Stimulated activated CD4-positive, alpha-beta T cell treated with anti-CD3 and anti-CD28 coated beads, TNF-alpha, amount 100 ng/mL, for 1 hour (primary cell): ENCODE results near the gene GNPDA1.

Experiments
- DNase-seq, 3 donors: peaks; one replicate each; pipeline ENCODE4 v3.0.0-alpha.2; 2020; ENCODE audit warnings: low read depth in 3 of 3, low spot score in 1 of 3

Gene GNPDA1

DNA sequence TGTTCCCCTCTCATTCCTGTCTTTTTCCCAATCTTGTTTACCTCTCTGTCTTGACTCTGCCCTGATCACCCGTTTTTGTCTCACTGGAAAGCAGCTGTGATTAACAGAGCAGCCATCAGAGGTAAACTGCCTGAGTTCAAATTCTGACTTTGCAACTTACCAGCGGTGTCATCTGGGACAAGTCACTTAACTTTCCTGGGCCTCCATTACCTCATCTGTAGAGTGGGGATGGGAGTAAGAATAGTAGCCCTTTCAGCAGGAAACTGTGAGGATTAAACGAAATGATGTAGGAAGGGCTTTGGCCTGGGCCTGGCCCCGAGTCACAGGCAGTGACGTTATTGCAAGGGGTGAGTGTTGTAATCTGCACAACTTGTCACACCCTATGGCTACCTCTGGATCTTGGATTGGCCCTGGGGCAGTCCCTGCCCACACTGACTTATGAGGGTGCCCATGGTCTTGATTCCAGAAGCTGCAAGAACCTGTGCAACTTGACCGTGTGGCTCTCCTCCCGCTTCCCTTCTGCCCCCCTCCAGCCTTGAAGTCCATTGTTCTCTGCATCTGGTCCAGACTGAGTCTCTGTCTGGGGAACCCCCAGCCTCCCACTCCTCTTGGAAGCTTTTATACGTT, 54.2 kb downstream of the GNPDA1 start:
- no peak for DNase-seq

DNA sequence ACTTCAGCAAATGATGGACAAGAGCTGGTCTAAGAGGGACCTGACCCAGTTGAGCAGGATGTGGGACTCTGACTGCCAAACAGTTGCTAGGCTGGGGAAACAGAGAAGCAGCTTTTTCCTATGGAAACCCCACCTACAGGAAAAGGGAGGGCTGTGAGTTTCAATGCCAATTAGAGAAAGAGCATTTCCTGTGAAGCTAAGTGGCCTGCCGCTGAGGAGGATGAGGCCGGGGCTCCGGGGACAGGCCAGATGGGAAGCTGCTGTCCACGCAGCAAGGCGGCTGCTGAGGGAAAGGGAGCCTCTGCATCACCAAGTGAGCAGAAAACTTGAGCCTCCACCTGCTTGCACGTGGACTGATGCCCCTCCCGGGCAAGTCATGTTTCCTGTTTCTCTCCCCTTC, 54.7 kb downstream of the GNPDA1 start, which contains the start of gene PCDH12:
Gene PCDH12, minus strand, starts transcription at position 90 of the 400 bp plus-strand sequence. CDS start 351 bp downstream, outside the sequence.
- no peak for DNase-seq

DNA sequence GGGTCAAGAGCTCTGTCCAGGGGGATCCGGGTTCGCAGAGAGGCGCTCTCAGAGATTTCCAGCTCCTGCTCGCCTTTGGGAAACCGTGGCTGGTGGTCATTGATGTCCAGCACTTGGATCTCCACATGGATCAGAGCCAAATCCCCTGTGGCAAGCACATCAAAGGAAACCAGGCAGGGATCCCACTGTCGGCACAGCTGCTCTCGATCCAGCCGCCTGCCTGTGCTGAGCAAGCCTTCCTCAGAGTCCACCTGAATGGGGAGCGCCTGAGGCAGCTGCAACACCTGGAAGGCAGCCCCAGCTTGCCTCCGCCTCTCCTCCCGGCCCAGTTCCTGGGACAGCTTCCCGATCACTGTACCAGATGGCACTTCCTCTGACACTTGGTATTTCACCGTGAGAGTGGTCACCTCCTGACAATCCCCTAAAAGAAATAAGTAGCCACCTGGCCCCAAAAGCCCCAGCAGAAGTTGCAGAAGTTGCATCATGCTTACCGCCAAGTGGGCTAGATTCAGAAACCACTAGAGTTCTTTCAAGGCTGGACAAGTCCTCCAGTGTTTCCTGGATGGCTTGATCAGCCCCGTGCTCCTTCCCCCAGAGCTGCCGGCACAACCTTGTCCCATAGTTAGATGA, 55.3 kb downstream of the GNPDA1 start:
- no peak for DNase-seq

DNA sequence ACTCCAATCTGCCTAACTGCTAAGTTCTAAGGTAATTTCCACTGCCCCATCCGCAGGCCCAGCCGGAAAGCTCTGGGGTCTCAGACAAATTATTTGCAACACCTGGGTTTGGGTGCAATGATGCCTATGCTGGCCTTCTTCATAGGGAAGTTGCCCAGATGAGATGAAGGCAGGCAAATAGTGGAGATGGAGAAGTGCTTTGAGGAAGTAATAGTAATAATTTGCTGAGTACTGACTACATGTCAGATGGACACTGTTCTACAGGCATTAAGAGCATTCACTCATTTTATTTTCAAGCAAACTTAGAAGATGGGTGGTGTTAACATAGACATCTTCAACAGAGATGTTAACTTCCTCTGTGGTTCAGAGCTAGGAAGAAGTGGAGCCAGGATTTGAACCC, 58.6 kb downstream of the GNPDA1 start:
- no peak for DNase-seq

DNA sequence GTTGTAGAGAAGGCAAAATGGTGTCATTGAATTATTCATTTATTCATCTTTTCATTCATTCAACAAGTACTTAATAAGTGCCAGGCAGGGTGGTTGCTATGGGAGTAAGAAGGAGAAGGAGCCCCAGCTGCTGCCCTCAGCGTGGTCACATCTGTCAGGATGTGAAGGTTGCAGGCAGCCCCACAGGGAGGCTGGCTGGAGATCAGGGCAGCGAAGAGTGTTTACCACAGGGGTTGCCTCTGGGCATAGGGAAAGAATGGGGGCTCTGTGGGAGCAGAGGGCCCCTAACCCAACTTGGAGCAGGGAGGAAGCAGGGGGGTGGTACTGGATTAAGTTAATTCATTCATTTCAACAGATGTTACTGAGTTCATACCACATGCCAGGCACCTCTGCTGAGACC, 60.8 kb downstream of the GNPDA1 start:
- no peak for DNase-seq

DNA sequence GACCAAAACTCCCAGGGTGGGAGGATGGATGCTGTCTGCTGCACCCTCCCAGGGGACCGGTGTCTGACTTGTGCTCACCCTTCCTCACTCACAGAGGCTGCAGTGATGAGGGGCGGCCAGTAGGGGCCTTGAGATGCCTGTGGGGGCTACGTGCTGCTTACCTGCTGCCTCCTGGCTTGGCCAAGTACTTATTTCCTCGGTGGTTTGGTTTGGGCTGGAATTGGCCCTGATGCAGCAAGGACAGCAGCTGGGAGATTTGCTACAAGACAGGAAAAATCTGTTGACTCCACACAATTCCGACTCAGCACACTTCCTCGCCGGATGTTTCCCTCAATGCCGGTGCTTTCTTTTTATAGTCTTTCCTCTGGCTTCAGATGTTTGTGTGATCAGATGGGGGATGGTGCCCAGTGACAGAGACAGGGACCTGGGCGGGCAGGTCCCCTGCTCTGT, 61.5 kb downstream of the GNPDA1 start:
- DNase-seq: no peak
